Astrocyte (in vitro differentiated cells and primary cell): Measurements from ENCODE around the gene ACSL1. TPM values are rescaled to one million over a fixed set of nuclear protein-coding genes. Genes with fewer than 3 reads are reported as not detected.

Experiments
- DNase-seq: peaks from one replicate; pipeline ENCODE4 v3.0.0-alpha.2; 2010; ENCODE audit warnings: low read depth
- FAIRE-seq: peaks from 2 replicates; lab custom pipeline; 2011; peaks lifted over from hg19 to GRCh38; lab: Jason Lieb, UNC
- H2AFZ ChIP-seq: 2 replicates; pipeline ENCODE4 v1.6.0; 2012; ENCODE audit warnings: low read depth, low read length, inconsistent platforms
- H3K27ac ChIP-seq: 2 replicates; pipeline ENCODE4 v1.5.1; 2011; ENCODE audit warnings: low read depth, low read length, inconsistent platforms
- H3K27me3 ChIP-seq: 2 replicates; pipeline ENCODE4 v1.6.0; 2011; ENCODE audit warnings: low read length, inconsistent platforms; ENCODE audit not compliant: insufficient read depth
- H3K36me3 ChIP-seq: 2 replicates; pipeline ENCODE4 v1.5.1; 2011; ENCODE audit warnings: low read length, inconsistent platforms; ENCODE audit not compliant: insufficient read depth
- H3K4me1 ChIP-seq: 2 replicates; pipeline ENCODE4 v1.5.1; 2011; ENCODE audit warnings: low read length, inconsistent platforms; ENCODE audit not compliant: insufficient read depth
- H3K4me2 ChIP-seq: 2 replicates; pipeline ENCODE4 v1.6.0; 2012; ENCODE audit warnings: low read length, inconsistent platforms
- H3K4me3 ChIP-seq: 2 replicates; pipeline ENCODE4 v1.5.1; 2011; ENCODE audit warnings: low read depth, mild to moderate bottlenecking, low read length, inconsistent platforms; ENCODE audit not compliant: insufficient read depth
- H3K79me2 ChIP-seq: 2 replicates; pipeline ENCODE4 v1.6.0; 2012; ENCODE audit warnings: mild to moderate bottlenecking, low read length, inconsistent platforms; ENCODE audit not compliant: insufficient read depth
- H3K9ac ChIP-seq: 2 replicates; pipeline ENCODE4 v1.6.0; 2012; ENCODE audit warnings: mild to moderate bottlenecking, low read length, inconsistent platforms
- H3K9me3 ChIP-seq: 2 replicates; pipeline ENCODE4 v1.5.1; 2012; ENCODE audit warnings: low read depth, mild to moderate bottlenecking, low read length, inconsistent platforms; ENCODE audit not compliant: insufficient read depth
- H4K20me1 ChIP-seq: 2 replicates; pipeline ENCODE4 v1.6.0; 2012; ENCODE audit warnings: low read length, inconsistent platforms; ENCODE audit not compliant: insufficient read depth
- H3K27ac Mint-ChIP-seq: one replicate; pipeline ENCODE4 v1.8.0; 2021; ENCODE audit warnings: mild to moderate bottlenecking, mixed read lengths; ENCODE audit not compliant: unreplicated experiment
- H3K27me3 Mint-ChIP-seq: one replicate; pipeline ENCODE4 v1.8.0; 2021; ENCODE audit warnings: low read depth, mixed read lengths; ENCODE audit not compliant: unreplicated experiment
- H3K36me3 Mint-ChIP-seq: one replicate; pipeline ENCODE4 v1.8.0; 2021; ENCODE audit warnings: low read depth, mixed read lengths; ENCODE audit not compliant: unreplicated experiment
- H3K4me1 Mint-ChIP-seq: one replicate; pipeline ENCODE4 v1.8.0; 2021; ENCODE audit warnings: low read depth, mixed read lengths; ENCODE audit not compliant: unreplicated experiment
- H3K4me3 Mint-ChIP-seq: one replicate; pipeline ENCODE4 v1.8.0; 2021; ENCODE audit warnings: mild to moderate bottlenecking, moderate library complexity, mixed read lengths; ENCODE audit not compliant: unreplicated experiment
- H3K9me3 Mint-ChIP-seq: one replicate; pipeline ENCODE4 v1.8.0; 2021; ENCODE audit warnings: mild to moderate bottlenecking, mixed read lengths; ENCODE audit not compliant: unreplicated experiment
- EZH2 ChIP-seq: IDR thresholded peaks from 2 replicates; pipeline ENCODE4 v1.6.1; 2012; ENCODE audit warnings: mild to moderate bottlenecking, low read length, inconsistent platforms; ENCODE audit not compliant: insufficient read depth
- total RNA-seq: library from RNA; stranded (reverse); gene quantifications from 2 replicates; pipeline ENCODE4 v1.2.1, GENCODE V29; 2021
- TF ChIP-seq, protein P1 (sequence below): IDR thresholded peaks from 2 replicates; pipeline ENCODE4 v1.5.1; 2011; ENCODE audit warnings: low read depth, mild to moderate bottlenecking, inconsistent platforms, low read length, moderate library complexity; ENCODE audit not compliant: insufficient read depth

Gene ACSL1
- total RNA-seq, 1 donor from 2014 or later = 7.0 TPM

DNA sequence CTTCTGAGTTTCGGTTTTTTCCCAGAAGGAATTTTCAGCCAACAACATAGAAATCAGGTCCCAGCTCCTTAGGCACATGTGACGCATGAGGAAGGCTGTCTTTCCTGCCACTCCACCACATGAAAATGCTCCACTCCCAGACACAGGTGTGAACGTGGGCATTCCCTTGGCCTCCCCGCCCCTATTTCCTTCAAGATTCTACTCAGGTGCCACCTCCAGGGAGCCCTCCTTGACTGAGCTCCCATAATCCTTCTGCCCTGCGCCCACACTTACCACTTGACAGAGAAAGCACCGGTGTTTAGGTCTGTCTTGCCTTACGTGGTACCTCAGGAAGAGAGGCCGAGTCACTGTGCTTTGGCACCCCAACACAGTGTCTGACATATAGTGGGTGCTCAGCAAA lies 47.4 kb downstream of the ACSL1 start:
- Mint-ChIP-seq H3K4me3 (no peak overlapping the region), H3K9me3 (peaks cover 10% of the 10 kb centered on the region), H3K27me3 (peaks cover 41% of the 10 kb centered on the region), H3K27ac (no peak overlapping the region), H3K4me1 (no peaks in the 10 kb centered on the region), H3K36me3 (peaks cover 17% of the 10 kb centered on the region)
- FAIRE-seq = no peak
- H3K9ac ChIP-seq = no peak overlapping the region
- H4K20me1 ChIP-seq = no peaks in the 10 kb centered on the region
- no peaks in the 10 kb centered on the region for H3K27me3 ChIP-seq
- H2AFZ ChIP-seq = no peak overlapping the region
- H3K36me3 ChIP-seq = peaks cover 2% of the 10 kb centered on the region
- H3K79me2 ChIP-seq = no peaks in the 10 kb centered on the region
- no peaks in the 10 kb centered on the region for H3K9me3 ChIP-seq
- DNase-seq = no peak
- H3K27ac ChIP-seq = no peak overlapping the region
- no peaks in the 10 kb centered on the region for H3K4me1 ChIP-seq
- no peak overlapping the region for H3K4me2 ChIP-seq
- TF ChIP-seq, protein P1, sequence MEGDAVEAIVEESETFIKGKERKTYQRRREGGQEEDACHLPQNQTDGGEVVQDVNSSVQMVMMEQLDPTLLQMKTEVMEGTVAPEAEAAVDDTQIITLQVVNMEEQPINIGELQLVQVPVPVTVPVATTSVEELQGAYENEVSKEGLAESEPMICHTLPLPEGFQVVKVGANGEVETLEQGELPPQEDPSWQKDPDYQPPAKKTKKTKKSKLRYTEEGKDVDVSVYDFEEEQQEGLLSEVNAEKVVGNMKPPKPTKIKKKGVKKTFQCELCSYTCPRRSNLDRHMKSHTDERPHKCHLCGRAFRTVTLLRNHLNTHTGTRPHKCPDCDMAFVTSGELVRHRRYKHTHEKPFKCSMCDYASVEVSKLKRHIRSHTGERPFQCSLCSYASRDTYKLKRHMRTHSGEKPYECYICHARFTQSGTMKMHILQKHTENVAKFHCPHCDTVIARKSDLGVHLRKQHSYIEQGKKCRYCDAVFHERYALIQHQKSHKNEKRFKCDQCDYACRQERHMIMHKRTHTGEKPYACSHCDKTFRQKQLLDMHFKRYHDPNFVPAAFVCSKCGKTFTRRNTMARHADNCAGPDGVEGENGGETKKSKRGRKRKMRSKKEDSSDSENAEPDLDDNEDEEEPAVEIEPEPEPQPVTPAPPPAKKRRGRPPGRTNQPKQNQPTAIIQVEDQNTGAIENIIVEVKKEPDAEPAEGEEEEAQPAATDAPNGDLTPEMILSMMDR = no peak
- TF ChIP-seq EZH2 = no peak
- H3K4me3 ChIP-seq = no peak overlapping the region

DNA sequence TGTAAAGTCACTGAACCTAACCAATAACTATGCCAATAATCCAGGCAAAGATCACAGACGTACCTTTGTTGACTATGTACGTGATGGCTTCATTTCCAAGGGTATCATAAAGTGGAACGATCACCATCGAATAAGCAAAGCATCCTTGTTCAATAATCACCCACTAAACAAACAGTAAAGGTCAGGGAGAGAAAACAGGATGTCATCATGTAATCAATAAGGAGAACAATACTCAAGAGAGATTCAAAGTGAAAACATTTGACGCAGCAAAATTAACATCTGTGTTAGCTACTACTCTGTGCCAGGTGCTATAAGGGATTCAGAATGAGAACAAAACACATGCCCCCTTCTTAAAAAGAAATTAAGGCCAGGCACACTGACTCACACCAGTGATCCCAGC lies 48.9 kb downstream of the ACSL1 start:
- H3K27me3 ChIP-seq = no peaks in the 10 kb centered on the region
- H3K79me2 ChIP-seq = no peaks in the 10 kb centered on the region
- DNase-seq = no peak
- no peak for FAIRE-seq
- H3K36me3 ChIP-seq = peaks cover 3% of the 10 kb centered on the region
- no peaks in the 10 kb centered on the region for H3K9me3 ChIP-seq
- no peaks in the 10 kb centered on the region for H4K20me1 ChIP-seq
- Mint-ChIP-seq H3K9me3 (peaks cover 7% of the 10 kb centered on the region), H3K4me3 (no peak overlapping the region), H3K36me3 (peaks cover 6% of the 10 kb centered on the region), H3K27me3 (peaks cover 30% of the 10 kb centered on the region), H3K27ac (no peak overlapping the region), H3K4me1 (no peaks in the 10 kb centered on the region)
- H3K9ac ChIP-seq = no peak overlapping the region
- no peak overlapping the region for H2AFZ ChIP-seq
- no peak overlapping the region for H3K4me3 ChIP-seq
- TF ChIP-seq, protein P1 = no peak
- no peak for TF ChIP-seq EZH2
- no peak overlapping the region for H3K27ac ChIP-seq
- no peak overlapping the region for H3K4me2 ChIP-seq
- H3K4me1 ChIP-seq = no peaks in the 10 kb centered on the region

DNA sequence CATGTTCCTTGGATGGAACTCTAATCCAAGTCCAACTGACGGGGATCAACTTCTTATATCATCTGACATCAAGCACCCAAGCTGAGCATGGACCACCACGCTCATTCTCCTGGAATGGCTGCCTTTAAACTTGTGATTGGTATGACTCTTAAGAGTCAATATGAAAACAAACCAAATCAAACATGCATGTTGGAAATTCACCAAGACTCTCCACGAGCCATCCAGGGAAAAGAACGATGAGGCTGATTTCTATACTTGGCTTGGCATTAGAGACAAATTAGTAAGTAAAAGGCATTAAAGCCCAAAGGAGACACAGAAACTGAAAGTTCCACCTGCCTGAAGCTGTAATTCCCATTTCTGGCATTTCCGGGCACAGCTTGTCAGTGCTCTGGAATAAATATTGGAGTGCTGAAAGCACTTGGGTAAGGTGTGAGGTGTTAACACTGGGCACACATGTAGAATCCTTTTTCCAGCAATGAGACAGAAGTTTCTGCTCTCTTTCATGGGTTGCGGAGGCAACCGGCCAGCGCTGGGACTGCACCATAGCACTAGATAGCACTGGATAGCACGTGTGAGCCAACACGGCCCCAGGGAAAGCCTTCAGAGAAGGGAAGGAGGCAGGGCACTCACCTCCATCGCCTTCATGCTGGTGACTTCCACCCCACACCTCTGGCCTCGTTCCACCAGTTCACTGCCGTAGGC lies 49.8 kb downstream of the ACSL1 start:
- no peak overlapping the region for H3K27ac Mint-ChIP-seq
- no peaks in the 10 kb centered on the region for H3K9me3 ChIP-seq
- no peaks in the 10 kb centered on the region for H3K79me2 ChIP-seq
- H3K27me3 Mint-ChIP-seq = peaks cover 30% of the 10 kb centered on the region
- no peak overlapping the region for H3K4me3 Mint-ChIP-seq
- TF ChIP-seq EZH2 = no peak
- TF ChIP-seq, protein P1 = no peak
- no peak overlapping the region for H3K27ac ChIP-seq
- peaks cover 6% of the 10 kb centered on the region for H3K36me3 Mint-ChIP-seq
- H3K9ac ChIP-seq = no peak overlapping the region
- peaks cover 3% of the 10 kb centered on the region for H3K36me3 ChIP-seq
- H3K4me1 Mint-ChIP-seq = no peaks in the 10 kb centered on the region
- H3K4me3 ChIP-seq = no peak overlapping the region
- H3K27me3 ChIP-seq = no peaks in the 10 kb centered on the region
- no peak overlapping the region for H3K4me2 ChIP-seq
- peaks cover 7% of the 10 kb centered on the region for H3K9me3 Mint-ChIP-seq
- no peaks in the 10 kb centered on the region for H3K4me1 ChIP-seq
- no peaks in the 10 kb centered on the region for H4K20me1 ChIP-seq
- no peak overlapping the region for H2AFZ ChIP-seq
- no peak for DNase-seq
- no peak for FAIRE-seq
